Duodenal mucosa (tissue), 2 donors: ENCODE measurements around the gene BRME1.

ENCODE experiments used
- H3K27ac ChIP-seq: one replicate; pipeline ENCODE4 v1.7.0; 2013; ENCODE audit warnings: low read depth, low read length
- H3K27me3 ChIP-seq, 2 donors: one replicate each; pipeline ENCODE4 v1.7.0; 2013; ENCODE audit warnings: low read length in 2 of 2, control low read depth in 1 of 2; ENCODE audit not compliant: insufficient read depth in 2 of 2, control insufficient read depth in 1 of 2
- H3K36me3 ChIP-seq, 2 donors: one replicate each; pipeline ENCODE4 v1.7.0; 2013; ENCODE audit warnings: low read length in 2 of 2, control low read depth in 1 of 2; ENCODE audit not compliant: insufficient read depth in 2 of 2, control insufficient read depth in 1 of 2
- H3K4me1 ChIP-seq, 2 donors: one replicate each; pipeline ENCODE4 v1.7.0; 2013; ENCODE audit warnings: low read length in 2 of 2, control low read depth in 1 of 2; ENCODE audit not compliant: insufficient read depth in 2 of 2, control insufficient read depth in 1 of 2
- H3K4me3 ChIP-seq, 2 donors: one replicate each; pipeline ENCODE4 v1.7.0; 2013; ENCODE audit warnings: low read length in 2 of 2, low read depth in 1 of 2
- H3K9ac ChIP-seq, 2 donors: one replicate each; pipeline ENCODE4 v1.7.0; 2013; ENCODE audit warnings: low read length in 2 of 2, low read depth in 1 of 2
- H3K9me3 ChIP-seq, 2 donors: one replicate each; pipeline ENCODE4 v1.7.0; 2013; ENCODE audit warnings: low read length in 2 of 2, control low read depth in 1 of 2; ENCODE audit not compliant: control insufficient read depth in 1 of 2

Gene BRME1

DNA sequence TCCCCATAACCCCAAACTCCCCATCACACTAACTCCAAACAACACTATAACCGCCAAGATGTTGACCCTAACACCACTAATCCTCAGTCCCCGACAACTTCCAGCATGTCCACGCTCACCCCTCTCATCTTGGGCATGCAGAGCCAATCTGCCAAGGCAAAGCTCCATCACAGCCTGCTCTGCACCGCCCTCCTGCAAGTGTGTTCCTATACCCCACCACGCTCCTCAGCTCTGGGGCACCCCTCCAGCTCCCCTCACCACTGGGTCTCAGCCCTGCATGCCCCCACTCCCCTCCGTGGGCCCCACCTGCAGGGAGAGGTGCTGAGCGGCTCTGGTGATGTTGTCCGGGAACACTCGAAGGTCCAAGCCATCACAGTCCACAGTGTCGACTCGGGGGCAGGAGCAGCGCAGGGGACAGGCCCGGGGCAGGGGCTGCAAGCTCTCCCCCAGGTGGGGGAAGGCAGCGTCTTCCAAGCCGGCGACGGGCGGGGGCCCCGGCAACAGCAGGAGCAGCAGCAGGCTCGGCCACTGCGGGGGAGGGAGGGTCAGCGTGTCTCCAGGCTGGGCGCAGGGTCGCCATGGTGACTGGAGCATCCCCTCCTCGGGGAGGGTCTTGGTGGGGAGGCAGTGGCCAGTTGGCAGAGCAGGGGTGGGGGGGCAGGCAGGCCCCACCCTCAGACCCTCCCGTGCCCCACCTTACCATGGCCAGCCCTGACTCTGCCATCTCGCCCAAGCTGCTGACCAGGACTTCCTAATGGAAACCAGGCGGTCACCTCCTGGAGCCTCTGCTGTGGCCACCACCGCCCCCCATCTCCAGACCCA, 31.8 kb upstream of the BRME1 start:
- Histone ChIP-seq H3K27me3 (peaks cover 0 to 11% of the 10 kb centered on the region in 2 donors), H3K36me3 (no peaks in the 10 kb centered on the region), H3K9ac (no peak overlapping the region), H3K4me3 (no peak overlapping the region), H3K9me3 (no peaks in the 10 kb centered on the region), H3K27ac (no peak overlapping the region), H3K4me1 (peaks cover 0 to 7% of the 10 kb centered on the region in 2 donors)

- Histone ChIP-seq H3K36me3 (peaks cover 0 to 2% of the 10 kb centered on the region in 2 donors), H3K9me3 (no peaks in the 10 kb centered on the region), H3K27ac (no peak overlapping the region)
These were observed 30.0 kb upstream of the BRME1 start for GRCh38 chr19:13935765-13936510.

GRCh38 chr19:13934785-13935109, 28.8 kb upstream of the BRME1 start:
- no peak overlapping the region for H3K4me3 ChIP-seq
- no peak overlapping the region for H3K9ac ChIP-seq
- no peaks in the 10 kb centered on the region for H3K9me3 ChIP-seq
- H3K27me3 ChIP-seq, result peaks cover 0 to 11% of the 10 kb centered on the region in 2 donors
- H3K4me1 ChIP-seq, result peaks cover 0 to 7% of the 10 kb centered on the region in 2 donors
- no peak overlapping the region for H3K27ac ChIP-seq
- peaks cover 0 to 9% of the 10 kb centered on the region in 2 donors for H3K36me3 ChIP-seq

More at GRCh38 chr19:13935765-13936510, 30.0 kb upstream of the BRME1 start:
- H3K27me3 ChIP-seq, result peaks cover 0 to 11% of the 10 kb centered on the region in 2 donors
- peaks cover 0 to 7% of the 10 kb centered on the region in 2 donors for H3K4me1 ChIP-seq
- H3K4me3 ChIP-seq, result no peak overlapping the region
- no peak overlapping the region for H3K9ac ChIP-seq

- Histone ChIP-seq H3K36me3 (peaks cover 5 to 19% of the 10 kb centered on the region in 2 donors), H3K9me3 (no peaks in the 10 kb centered on the region)
These were observed 27.0 kb upstream of the BRME1 start for GRCh38 chr19:13932911-13933393.

DNA sequence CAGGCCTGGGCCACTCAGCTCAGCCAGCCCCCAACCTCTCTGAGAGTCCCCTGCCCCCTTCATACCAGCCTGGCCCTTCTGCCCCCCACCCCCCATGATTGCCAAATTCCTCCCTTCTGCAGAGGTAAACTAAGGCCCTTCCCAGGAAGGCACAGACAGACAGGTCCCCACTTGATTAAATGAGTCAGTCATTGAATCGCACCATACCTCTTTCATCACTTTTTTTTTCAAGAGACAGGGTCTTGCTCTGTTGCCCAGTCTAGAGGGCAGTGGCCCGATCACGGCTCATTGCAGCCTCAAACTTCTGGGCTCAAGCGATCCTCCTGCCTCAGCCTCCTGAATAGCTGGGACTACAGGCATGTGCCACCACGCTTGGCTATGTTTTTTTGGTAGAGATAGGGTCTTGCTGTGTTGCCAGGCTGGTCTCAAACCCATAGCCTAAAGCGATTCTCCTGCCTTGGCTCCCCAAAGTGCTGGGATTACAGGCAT, 26.3 kb upstream of the BRME1 start:
- H3K9ac ChIP-seq, result no peak overlapping the region
- no peaks in the 10 kb centered on the region for H3K9me3 ChIP-seq
- no peak overlapping the region for H3K27ac ChIP-seq
- peaks cover 0 to 11% of the 10 kb centered on the region in 2 donors for H3K27me3 ChIP-seq
- H3K4me3 ChIP-seq, result no peak overlapping the region
- H3K4me1 ChIP-seq, result peaks cover 0 to 7% of the 10 kb centered on the region in 2 donors
- H3K36me3 ChIP-seq, result peaks cover 6 to 23% of the 10 kb centered on the region in 2 donors

More at GRCh38 chr19:13932911-13933393, 27.0 kb upstream of the BRME1 start:
- no peak overlapping the region for H3K9ac ChIP-seq
- no peak overlapping the region for H3K27ac ChIP-seq
- peaks cover 0 to 11% of the 10 kb centered on the region in 2 donors for H3K27me3 ChIP-seq
- H3K4me3 ChIP-seq, result no peak overlapping the region
- peaks cover 0 to 7% of the 10 kb centered on the region in 2 donors for H3K4me1 ChIP-seq

DNA sequence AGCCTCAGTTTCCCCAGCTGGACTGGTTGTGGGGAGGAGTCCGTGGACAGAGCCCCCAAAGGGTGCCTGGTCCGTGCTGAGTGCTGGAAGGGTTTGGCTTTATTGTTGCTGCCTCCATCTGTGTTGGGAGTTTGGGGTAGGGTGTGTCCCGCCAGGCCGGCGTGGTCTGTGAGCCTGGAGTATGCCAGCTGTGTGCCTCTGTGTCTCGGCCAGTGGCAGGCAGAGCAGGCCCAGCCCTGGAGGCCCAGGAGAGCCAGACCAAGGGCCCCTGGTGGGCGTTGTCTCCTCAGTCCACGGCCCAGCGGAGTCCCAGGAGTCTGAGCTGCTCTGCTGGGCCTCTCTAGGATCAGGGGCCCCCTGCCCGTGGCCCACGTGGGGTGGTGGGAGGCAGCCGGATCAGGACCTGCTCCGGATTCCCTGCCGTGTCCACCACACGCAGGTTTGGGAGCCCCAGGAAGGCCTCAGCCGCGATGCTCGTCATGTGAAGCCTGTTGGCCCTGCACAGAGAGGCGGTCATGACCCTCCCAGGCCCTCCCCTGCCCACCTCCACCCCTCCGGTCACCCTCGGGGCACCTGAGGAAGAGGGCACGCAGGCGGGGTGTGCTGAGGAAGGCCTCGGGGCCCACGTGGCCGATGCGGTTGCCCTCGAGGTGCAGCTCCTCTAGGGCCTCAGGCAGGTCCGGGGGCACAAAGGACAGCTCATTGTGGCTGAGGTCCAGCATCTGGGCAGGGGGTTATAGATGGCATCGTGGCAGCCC, 25.7 kb upstream of the BRME1 start:
- no peak overlapping the region for H3K27ac ChIP-seq
- peaks cover 0 to 11% of the 10 kb centered on the region in 2 donors for H3K27me3 ChIP-seq
- peaks cover 6 to 30% of the 10 kb centered on the region in 2 donors for H3K36me3 ChIP-seq
- no peak overlapping the region for H3K4me3 ChIP-seq
- H3K4me1 ChIP-seq, result peaks cover 0 to 7% of the 10 kb centered on the region in 2 donors
- H3K9me3 ChIP-seq, result no peaks in the 10 kb centered on the region
- no peak overlapping the region for H3K9ac ChIP-seq

- H3K9ac ChIP-seq, result no peak overlapping the region
- no peaks in the 10 kb centered on the region for H3K9me3 ChIP-seq
- peaks cover 6 to 38% of the 10 kb centered on the region in 2 donors for H3K36me3 ChIP-seq
- no peak overlapping the region for H3K27ac ChIP-seq
- peaks cover 0 to 11% of the 10 kb centered on the region in 2 donors for H3K27me3 ChIP-seq
- H3K4me3 ChIP-seq, result no peak overlapping the region
- peaks cover 0 to 7% of the 10 kb centered on the region in 2 donors for H3K4me1 ChIP-seq
These were observed 24.5 kb upstream of the BRME1 start for GRCh38 chr19:13930402-13930801.

- Histone ChIP-seq H3K9ac (no peak overlapping the region), H3K36me3 (peaks cover 7 to 42% of the 10 kb centered on the region in 2 donors)
These were observed 24.0 kb upstream of the BRME1 start for GRCh38 chr19:13929956-13930355.

GRCh38 chr19:13929340-13929739, 23.4 kb upstream of the BRME1 start:
- Histone ChIP-seq H3K9me3 (no peaks in the 10 kb centered on the region), H3K27me3 (peaks cover 0 to 3% of the 10 kb centered on the region in 2 donors), H3K9ac (no peak overlapping the region), H3K4me1 (peaks cover 0 to 3% of the 10 kb centered on the region in 2 donors), H3K27ac (no peak overlapping the region), H3K36me3 (peaks cover 12 to 48% of the 10 kb centered on the region in 2 donors), H3K4me3 (no peak overlapping the region)

More at GRCh38 chr19:13929956-13930355, 24.0 kb upstream of the BRME1 start:
- no peaks in the 10 kb centered on the region for H3K9me3 ChIP-seq
- no peak overlapping the region for H3K4me3 ChIP-seq
- no peak overlapping the region for H3K27ac ChIP-seq
- peaks cover 0 to 10% of the 10 kb centered on the region in 2 donors for H3K27me3 ChIP-seq
- H3K4me1 ChIP-seq, result peaks cover 0 to 7% of the 10 kb centered on the region in 2 donors
